HG03432 (cell line): ENCODE results near the gene TMEM151B.
A peak's percentile ranks its signal among the peaks of the same experiment; 100 is the strongest.

Experiments
- ATAC-seq: cut with Tn5 transposase; IDR thresholded peaks from one replicate; pipeline ENCODE4 v1.9.1; 2021; ENCODE audit warnings: mild to moderate bottlenecking, moderate library complexity; ENCODE audit not compliant: unreplicated experiment

The TMEM151B gene

DNA sequence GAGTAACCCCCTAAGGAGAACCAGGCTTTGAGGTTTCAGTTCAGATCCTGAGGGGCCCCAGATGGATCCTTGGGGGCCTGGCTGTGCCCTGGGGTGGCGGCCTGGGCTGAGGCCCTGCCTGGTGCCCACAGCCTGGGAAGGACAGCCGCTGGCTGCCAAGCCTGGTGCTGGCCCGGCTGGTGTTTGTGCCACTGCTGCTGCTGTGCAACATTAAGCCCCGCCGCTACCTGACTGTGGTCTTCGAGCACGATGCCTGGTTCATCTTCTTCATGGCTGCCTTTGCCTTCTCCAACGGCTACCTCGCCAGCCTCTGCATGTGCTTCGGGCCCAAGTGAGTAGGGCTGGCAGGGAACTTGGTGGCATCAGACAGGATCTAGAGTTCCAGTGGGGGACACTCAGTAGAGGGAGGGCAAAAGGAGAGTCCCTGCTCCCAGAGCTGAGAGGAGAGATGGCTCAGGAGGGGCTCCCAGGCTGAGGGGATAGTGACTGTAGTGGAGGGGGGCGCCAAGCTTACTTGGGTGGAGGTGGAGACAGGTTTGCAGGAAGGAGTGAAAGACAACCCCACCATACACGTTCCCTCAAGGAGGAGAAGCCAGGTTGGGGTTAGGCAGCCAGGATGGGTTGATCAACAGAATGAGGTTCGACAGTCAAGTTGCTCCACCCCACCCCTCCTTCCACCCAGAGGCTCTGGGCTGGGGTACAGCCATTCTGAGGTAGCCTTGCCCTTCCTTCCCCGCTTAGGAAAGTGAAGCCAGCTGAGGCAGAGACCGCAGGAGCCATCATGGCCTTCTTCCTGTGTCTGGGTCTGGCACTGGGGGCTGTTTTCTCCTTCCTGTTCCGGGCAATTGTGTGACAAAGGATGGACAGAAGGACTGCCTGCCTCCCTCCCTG, 37.3 kb upstream of the TMEM151B start:
- ATAC-seq: no peak

DNA sequence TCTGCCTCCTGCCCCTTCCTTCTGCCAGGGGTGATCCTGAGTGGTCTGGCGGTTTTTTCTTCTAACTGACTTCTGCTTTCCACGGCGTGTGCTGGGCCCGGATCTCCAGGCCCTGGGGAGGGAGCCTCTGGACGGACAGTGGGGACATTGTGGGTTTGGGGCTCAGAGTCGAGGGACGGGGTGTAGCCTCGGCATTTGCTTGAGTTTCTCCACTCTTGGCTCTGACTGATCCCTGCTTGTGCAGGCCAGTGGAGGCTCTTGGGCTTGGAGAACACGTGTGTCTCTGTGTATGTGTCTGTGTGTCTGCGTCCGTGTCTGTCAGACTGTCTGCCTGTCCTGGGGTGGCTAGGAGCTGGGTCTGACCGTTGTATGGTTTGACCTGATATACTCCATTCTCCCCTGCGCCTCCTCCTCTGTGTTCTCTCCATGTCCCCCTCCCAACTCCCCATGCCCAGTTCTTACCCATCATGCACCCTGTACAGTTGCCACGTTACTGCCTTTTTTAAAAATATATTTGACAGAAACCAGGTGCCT, 36.6 kb upstream of the TMEM151B start:
- ATAC-seq: no peak

DNA sequence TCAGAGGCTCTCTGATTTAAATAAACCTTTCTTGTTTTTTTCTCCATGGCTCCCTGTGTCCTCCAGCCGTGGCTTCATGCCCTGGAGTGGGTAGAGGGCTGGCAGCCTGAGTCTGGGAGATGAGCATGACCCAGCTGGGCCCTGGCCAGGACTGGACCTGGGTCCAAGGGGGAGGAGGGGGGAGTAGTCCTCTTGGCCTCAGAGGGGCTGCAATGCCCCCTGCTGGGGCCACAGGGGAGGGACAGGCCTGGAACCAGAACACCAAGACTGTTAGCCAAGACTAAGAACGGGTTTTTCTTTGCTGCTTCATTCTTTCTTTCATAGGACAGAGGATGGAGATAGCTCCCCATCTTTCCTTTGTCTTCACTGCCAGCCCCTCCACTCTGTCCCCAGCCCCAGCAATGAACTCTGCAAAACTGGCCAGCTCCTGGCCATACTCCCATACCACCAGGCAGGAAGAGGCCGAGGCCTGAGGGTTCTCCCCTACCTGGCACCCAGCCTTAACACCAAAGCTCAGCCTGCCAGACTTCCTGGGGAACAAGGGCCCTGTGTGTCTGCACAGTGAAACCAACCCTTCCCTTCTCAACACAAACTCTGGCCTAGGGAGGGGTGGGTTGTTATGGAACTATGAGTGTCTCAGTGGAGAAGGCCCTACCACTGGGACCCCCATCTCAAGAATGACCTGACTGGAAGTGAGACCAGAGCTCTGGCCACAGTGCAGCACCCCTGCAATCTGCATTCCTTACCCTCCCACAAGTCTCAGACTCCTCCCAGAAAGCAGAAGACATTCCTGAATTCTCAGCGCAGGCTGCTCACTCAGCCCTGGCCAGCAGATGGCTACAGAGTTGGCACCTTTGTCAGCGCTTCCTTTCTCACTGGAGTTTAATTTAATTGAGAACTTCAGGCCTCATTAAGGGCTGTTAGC, 35.9 kb upstream of the TMEM151B start:
- ATAC-seq: no peak

DNA sequence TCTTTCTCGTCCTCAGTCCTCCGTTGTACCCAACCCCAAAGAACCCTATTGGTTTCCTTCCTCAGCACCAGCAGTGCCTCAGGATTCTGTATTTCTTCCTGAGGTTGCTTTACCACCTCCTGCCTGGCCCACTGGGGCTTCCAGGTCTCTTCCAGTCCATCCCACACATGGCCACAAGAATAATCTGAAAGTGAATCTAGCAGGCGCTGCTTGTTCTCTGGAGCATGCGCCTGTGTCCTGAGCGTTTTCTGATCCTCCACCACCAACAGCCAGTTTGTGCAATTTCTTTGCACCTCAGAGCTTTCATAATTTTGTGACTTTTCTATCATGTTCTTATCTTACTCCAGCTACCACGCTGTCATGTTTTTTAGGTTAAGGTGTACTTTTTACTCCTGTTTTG, 35.0 kb upstream of the TMEM151B start:
- ATAC-seq: no peak

DNA sequence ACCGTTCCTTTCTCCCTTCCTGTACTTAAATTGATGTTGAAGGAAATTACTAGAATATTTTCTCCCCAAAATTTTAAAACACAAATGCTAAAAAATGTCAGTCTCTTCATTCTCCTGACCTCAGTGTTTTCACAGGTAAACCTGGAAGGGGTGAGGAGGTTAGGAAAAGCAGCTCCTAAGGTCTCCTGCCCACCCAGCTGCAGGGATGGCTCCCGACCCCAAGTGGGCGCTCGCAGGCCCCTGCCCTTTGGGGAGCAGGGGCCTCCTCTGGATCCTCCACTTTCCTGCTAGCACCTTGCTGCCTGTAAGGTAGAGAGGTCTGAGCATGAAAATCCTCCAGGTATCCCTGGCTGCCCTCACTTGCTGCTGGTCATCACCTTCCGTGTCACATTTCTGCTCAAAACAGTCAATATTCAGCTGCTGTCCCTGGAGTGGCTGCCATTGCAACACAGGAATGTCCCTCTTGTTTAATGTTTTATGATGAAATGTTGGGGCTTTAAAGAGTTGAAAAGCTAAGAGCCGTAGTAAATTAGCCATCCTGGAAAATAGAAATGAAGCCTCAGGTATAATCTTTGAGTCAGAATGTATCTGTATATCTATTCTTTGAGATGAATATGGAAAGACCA, 34.2 kb upstream of the TMEM151B start:
- no peak for ATAC-seq

DNA sequence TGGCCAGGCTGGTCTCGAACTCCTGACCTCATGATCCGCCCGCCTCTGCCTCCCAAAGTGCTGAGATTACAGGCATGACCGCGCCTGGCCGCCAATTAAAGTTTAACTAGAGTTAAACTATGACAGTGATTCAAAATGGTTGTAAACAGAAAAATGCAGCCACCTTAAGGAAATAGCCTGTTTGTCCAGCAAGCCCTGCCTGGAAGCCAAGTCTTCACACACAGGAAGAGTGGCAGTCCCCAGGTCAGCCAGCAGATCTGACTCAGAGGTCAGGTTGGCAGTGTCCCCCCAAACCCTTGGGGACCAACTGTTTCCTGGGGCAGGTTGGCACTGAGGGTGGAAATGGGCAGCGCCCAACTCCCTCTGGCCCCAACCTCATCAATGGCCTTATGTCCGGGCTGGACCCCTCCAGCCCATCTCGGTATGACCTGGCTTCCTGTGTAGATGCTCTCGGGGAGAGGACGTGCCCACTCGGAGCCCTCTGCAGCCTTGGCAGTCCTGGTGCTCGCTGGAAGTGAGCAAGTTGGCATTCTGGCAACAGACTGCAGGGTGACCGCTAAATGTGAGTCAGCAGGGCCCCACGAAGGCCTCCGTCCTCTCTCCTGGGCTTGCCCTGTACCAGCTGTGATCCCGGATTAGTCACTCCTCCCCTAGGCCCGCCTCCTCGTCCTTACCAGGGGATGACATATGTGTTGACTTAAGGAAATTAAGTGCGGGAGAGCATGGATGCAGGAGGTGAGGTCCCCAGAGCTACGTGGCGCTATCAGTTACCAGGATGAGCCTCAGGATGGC, 33.0 kb upstream of the TMEM151B start:
- peak; percentile 77 for ATAC-seq

DNA sequence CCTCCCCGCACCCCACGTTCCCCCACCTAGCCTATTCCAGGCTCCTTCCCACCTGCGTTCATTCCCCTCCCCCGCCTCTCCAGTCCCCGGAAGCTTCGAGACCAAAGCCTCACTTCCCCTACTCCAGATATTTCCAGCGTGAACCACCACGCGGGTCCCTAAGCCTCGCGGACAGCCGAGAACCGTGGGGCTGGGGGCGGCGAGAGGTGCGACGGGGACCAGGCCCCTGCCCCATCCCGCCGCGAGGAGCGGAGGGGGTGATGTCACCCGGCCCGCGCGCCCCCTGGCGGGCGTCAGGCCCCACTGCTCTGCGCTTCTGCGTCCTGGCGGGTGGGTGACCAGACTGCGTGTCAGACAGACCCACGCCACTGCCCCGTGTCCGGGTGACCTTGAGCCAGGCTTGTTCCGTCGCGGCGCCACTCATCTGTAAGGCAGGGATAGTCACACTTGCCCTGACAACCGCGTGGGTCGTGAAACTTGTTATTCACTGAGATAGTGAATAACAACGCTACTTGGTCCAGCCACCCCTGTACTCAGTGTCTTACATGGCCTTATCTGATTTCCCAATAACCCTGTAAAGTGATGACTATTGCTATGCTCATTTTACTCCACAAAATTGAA, 32.3 kb upstream of the TMEM151B start:
- ATAC-seq: peak; percentile 86

DNA sequence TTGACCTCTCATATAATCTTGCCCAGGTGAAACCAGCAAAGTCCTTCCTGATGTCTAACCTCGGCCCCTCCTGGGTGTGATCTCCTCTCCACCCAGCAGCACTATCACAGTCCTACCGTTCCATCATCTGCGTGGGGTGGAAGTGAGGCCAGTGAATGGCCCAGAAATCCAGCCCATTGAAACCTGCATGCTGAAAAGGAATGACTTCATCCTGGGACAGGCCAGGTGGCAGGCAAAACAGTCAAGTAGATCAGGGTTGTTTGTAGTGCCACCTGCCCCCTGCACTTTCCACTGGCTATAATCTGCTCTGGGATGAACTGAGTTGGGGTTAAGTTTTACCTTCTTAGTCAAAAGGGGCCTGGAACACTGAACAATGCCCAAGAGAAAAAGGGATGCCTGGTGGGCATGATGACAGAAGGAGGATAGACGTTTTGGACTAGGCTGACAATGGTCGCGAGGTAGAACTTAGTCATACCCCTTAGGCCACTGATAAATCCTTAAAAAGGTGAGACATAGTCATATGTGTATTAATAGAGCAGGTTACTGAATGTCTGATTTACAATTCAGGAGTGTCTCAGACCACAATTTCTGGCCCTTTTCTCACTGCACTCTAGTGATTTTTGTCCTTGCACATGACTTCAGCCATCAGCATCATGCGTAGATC, 31.4 kb upstream of the TMEM151B start:
- no peak for ATAC-seq

DNA sequence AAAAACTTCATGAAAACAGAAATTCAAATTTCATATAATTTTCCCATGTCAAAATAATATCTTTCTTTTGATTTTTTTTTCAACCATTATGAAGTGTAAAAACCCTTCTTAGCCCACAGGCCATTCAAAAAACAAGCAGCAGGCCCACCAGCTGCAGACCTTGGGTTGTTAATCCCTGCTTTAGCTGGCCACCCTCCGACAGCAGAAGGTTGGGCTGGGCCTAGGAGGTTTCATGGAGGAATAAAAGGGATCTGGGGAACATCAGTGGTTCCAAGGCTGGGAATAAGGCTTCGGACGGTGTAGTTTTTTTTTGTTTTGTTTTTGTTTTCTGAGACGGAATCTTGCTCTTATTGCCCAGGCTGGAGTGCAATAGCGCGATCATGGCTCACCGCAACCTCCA, 26.9 kb upstream of the TMEM151B start:
- ATAC-seq: no peak

DNA sequence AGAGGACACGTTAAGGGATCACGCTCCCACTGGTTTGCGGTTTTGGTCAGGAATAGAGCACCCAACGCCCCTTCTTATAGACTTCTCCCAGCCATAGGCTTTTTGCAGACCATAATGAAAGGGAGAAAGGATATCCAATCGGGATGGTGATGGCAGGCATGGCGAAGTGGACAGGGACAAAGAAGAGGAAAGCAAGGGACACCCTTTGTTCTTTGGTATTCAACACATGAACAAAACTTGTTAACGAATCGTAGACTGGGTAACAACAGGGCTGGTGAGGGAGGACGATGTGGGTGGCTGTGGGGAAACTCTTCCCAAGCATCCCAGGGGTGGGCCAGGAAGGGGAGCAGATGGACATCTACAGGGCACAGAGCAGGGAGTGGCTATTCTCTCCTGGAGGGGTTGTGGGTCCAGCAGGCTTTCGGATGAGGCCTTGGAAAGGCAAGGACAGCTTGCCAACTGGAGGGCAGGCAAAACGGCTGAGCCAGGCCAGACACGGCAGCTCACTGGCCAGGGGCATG, 24.8 kb upstream of the TMEM151B start:
- no peak for ATAC-seq

DNA sequence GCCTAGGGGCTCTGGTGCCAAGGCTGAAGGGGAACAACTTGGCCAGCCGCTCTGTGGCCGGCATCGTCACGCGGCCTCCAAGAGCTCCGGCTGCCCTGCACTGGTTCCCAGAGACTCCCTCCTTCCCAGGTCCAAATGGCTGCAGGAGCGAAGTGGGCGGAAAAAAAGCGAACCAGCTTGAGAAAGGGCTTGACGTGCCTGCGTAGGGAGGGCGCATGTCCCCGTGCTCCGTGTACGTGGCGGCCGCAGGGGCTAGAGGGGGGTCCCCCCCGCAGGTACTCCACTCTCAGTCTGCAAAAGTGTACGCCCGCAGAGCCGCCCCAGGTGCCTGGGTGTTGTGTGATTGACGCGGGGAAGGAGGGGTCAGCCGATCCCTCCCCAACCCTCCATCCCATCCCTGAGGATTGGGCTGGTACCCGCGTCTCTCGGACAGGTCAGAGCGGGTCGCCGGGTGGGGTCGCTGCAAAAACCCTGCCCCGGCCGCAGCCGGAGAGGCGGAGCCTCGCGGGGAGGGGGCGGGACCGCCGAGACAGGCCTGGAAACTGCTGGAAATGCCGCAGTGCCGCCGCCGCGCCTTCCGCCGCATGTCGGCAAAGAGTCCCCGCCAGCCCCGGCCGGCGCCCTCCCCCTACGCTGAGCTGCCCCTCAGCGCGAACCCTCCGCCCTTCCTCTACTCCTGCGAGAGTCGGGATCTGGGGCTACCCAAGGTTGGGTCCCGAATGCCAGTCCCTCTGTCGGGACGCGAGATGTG, 24.2 kb upstream of the TMEM151B start:
- ATAC-seq: peak; percentile 55

DNA sequence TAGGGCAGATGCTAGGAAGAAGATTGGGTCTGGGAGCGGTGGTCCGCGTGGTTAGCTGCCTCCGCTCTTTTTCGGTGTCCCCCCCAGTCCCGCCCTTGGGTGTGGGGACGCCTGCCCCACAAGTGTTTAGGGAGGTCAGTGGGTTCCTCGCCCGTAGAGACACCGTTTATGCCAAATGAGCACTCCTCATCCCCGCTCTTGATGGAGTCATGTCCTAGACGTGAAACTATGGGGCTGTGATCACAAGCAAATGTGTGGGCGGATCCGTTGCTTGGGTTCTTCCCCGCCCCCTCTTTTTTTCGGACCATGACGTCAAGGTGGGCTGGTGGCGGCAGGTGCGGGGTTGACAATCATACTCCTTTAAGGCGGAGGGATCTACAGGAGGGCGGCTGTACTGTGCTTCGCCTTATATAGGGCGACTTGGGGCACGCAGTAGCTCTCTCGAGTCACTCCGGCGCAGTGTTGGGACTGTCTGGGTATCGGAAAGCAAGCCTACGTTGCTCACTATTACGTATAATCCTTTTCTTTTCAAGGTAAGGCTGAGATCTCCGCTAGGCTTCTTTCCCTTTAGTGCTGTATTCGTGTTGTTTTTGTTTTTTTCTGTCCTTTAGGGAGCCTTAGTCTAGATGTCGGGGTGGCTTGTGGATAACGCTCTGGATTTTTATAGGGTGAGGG, 23.4 kb upstream of the TMEM151B start, which contains the start of gene HSP90AB1:
Gene HSP90AB1, plus strand, starts transcription at position 439 of the 675 bp plus-strand sequence. CDS start 1,529 bp downstream, outside the sequence.
- ATAC-seq: peak; percentile 64

DNA sequence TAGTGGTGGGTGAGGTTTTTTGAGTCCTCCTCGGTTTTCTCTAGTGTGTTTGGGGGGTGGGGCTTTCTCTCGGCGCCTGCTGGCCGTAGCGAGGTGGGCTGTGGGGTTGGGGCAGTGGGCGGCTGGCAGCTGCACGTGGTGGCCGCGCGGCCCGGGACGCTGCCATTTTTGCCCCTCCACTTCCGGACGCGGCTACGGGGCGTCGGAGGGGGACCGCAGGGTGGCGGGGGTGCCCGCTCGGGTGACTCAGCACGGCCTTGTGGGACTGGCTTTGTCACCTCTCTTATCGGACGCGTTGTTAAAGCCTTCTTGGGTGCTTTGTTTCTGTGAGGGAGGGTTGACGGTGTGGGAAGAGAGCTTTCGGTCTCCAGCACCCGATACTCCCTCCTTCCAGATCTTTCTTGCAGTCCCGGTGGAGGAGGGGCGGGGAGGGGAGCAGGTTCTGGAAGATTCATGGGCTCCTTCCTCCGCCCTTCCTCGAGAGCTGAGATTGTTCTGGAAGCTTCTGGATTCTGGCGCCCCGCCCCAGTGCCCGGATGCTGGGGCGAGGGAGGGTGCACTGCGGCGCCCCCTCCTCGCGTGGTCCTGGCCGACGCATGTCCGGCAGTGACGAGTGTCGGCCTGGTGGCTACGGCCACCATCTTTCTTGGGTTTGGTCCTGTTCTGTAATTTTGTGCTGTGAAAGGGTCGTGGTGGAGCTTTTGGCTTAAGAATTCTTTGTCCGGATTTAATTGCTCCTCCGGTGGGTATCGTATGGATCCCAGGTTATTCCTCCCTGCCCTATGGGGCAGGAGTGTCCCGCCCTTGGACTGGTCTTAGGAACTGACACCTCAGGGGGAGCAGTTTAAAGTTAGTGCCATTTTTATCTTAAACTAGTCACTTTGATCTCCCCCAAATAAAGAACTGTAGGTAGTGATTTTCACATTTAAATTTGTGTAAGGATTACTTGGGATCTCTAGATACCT, 22.6 kb upstream of the TMEM151B start:
- ATAC-seq: peak; percentile 31

DNA sequence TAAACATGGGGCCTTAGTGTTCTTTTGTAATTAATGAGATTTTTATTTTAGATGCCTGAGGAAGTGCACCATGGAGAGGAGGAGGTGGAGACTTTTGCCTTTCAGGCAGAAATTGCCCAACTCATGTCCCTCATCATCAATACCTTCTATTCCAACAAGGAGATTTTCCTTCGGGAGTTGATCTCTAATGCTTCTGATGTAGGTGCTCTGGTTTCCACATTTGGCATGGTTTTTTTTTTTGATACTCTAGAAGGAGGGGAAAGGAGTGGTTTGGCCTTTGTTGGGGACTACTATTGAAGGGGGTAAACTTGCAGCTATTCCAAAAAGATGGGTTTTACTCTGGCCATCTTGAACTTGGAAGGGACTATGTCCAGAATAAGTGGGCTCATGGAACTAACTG, 21.7 kb upstream of the TMEM151B start:
- no peak for ATAC-seq

DNA sequence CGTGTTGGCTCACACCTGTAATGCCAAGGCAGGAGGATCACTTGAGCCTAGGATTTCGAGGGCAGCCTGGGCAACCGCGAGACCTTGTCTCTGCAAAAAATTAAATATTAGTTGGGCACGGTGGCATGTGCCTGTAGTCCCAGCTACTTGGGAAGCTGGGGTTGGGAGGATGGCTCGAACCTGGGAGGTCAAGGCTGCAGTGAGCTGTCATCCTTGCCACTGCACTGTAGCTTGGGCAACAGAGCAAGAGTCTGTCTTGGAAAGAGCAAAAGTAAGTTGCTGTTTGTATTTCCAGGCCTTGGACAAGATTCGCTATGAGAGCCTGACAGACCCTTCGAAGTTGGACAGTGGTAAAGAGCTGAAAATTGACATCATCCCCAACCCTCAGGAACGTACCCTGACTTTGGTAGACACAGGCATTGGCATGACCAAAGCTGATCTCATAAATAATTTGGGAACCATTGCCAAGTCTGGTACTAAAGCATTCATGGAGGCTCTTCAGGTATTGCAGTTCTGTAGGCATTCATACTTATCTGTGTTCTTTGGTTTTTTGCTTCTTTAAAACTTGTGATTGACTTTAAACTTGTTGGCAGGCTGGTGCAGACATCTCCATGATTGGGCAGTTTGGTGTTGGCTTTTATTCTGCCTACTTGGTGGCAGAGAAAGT, 21.0 kb upstream of the TMEM151B start:
- no peak for ATAC-seq
